Fibroblast of lung (primary cell): Measurements from ENCODE around the gene MPL.

Experiments used
- CTCF ChIP-seq, 2 donors: IDR thresholded peaks in 1 of 2; conservative IDR thresholded peaks in 1 of 2; 1 replicate in 1 of 2; 2 replicates in 1 of 2; pipeline ENCODE4 v1.5.1; 2011 to 2012; ENCODE audit warnings: low read length in 2 of 2, control low read depth in 1 of 2, inconsistent platforms in 1 of 2, low read depth in 1 of 2, mild to moderate bottlenecking in 1 of 2
- EZH2 ChIP-seq: IDR thresholded peaks from 2 replicates; pipeline ENCODE4 v1.5.1; 2012; ENCODE audit warnings: low read length, control low read depth, mild to moderate bottlenecking; ENCODE audit errors: missing control alignments

GRCh38 chr1:43322506-43322905 lies 15.1 kb upstream of the MPL start:
- TF ChIP-seq EZH2 (no peak), CTCF (conservative IDR thresholded peaks at IDR 0.05 in 1 of 2, IDR thresholded peaks at IDR 0.05 in 1 of 2; ENCODE audit: low read depth in 1 of 2, low read length in 2 of 2) (no peak)
